CD4-positive, alpha-beta T cell treated with Interleukin-15 for 4 hours (primary cell): ENCODE results near the gene AHCYL2.
A peak's percentile ranks its signal among the peaks of the same experiment; 100 is the strongest.

ENCODE experiments used
- DNase-seq: peaks from one replicate; pipeline ENCODE4 v3.0.0-alpha.2; 2020; ENCODE audit warnings: low spot score

AHCYL2 gene

GRCh38 chr7:129224251-129225205 is at the start of gene AHCYL2:
AHCYL2 (plus strand) TSS chr7:129225030.
- DNase-seq = peak; percentile 97

GRCh38 chr7:129176916-129177710 is 47.7 kb upstream of the AHCYL2 start:
- no peak for DNase-seq

GRCh38 chr7:129184981-129185670 is 39.7 kb upstream of the AHCYL2 start:
- DNase-seq = no peak

- no peak for DNase-seq
Measured at GRCh38 chr7:129186749-129187260, 38.0 kb upstream of the AHCYL2 start.

- DNase-seq = no peak
Measured at GRCh38 chr7:129187681-129188371, 37.0 kb upstream of the AHCYL2 start.

GRCh38 chr7:129188372-129188891 is 36.4 kb upstream of the AHCYL2 start, which contains the start of gene SMO:
SMO (plus strand) TSS chr7:129188633; CDS start chr7:129189152, 519 bp downstream.
- no peak for DNase-seq

- DNase-seq = no peak
Measured at GRCh38 chr7:129188892-129189660, 35.8 kb upstream of the AHCYL2 start.

GRCh38 chr7:129189661-129190310 is 35.0 kb upstream of the AHCYL2 start:
- no peak for DNase-seq

GRCh38 chr7:129191272-129191671 is 33.6 kb upstream of the AHCYL2 start:
- no peak for DNase-seq

- no peak for DNase-seq
Measured at GRCh38 chr7:129193892-129194291, 30.9 kb upstream of the AHCYL2 start.

- no peak for DNase-seq
Measured at GRCh38 chr7:129197771-129198170, 27.1 kb upstream of the AHCYL2 start.

- DNase-seq = no peak
Measured at GRCh38 chr7:129199406-129199805, 25.4 kb upstream of the AHCYL2 start.

GRCh38 chr7:129202058-129202777 is 22.6 kb upstream of the AHCYL2 start:
- DNase-seq = no peak

GRCh38 chr7:129203050-129203741 is 21.6 kb upstream of the AHCYL2 start:
- no peak for DNase-seq

- no peak for DNase-seq
Measured at GRCh38 chr7:129205126-129205818, 19.6 kb upstream of the AHCYL2 start.

- no peak for DNase-seq
Measured at GRCh38 chr7:129205987-129206785, 18.6 kb upstream of the AHCYL2 start.

GRCh38 chr7:129208667-129209066 is 16.2 kb upstream of the AHCYL2 start:
- DNase-seq = no peak
